Measurements from ENCODE around the gene GVQW3.

DNA sequence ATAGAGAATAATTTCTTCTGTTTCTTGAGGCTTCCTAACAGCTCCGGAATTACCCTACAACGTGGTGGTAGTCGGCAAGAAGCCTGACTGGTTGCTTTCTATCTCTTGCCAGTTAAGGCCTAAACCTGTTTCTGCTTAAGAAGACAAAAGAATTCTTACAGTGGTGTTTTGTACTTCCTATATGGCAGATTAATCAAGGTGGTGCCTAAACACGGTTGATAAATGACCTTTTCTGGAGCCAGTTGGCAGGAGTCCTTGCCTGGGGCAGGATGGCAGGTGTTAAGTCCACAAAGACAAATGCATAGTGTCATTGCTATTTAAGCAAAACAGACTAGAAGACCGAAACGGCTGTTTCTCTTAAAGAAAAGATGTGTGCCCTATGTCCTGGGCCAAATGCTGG is 9.9 kb downstream of the GVQW3 start:
- TF ChIP-seq, protein P1, sequence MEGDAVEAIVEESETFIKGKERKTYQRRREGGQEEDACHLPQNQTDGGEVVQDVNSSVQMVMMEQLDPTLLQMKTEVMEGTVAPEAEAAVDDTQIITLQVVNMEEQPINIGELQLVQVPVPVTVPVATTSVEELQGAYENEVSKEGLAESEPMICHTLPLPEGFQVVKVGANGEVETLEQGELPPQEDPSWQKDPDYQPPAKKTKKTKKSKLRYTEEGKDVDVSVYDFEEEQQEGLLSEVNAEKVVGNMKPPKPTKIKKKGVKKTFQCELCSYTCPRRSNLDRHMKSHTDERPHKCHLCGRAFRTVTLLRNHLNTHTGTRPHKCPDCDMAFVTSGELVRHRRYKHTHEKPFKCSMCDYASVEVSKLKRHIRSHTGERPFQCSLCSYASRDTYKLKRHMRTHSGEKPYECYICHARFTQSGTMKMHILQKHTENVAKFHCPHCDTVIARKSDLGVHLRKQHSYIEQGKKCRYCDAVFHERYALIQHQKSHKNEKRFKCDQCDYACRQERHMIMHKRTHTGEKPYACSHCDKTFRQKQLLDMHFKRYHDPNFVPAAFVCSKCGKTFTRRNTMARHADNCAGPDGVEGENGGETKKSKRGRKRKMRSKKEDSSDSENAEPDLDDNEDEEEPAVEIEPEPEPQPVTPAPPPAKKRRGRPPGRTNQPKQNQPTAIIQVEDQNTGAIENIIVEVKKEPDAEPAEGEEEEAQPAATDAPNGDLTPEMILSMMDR (IDR thresholded peaks at IDR 0.05; ENCODE audit: control extremely low read depth in 1 of 3, insufficient read depth in 1 of 3, low read depth in 1 of 3, low read length in 3 of 3) = no peak
- TF ChIP-seq POLR2A (IDR thresholded peaks at IDR 0.05; ENCODE audit: control extremely low read depth in 1 of 2, low read depth in 2 of 2, low read length in 2 of 2) (no peak), MAFK (IDR thresholded peaks at IDR 0.05; ENCODE audit: low read depth, low read length) (no peak), SP2 (IDR thresholded peaks at IDR 0.05; ENCODE audit: low read length) (no peak), ZNF274 (IDR thresholded peaks at IDR 0.05; ENCODE audit: borderline replicate concordance, extremely low read depth, low read length) (no peak), SRF (IDR thresholded peaks at IDR 0.05; ENCODE audit: low read depth, low read length) (no peak), EP300 (IDR thresholded peaks at IDR 0.05; ENCODE audit: borderline replicate concordance in 1 of 2, low read depth in 2 of 2, low read length in 2 of 2) (no peak)

All from H1 (cell line).